ENCODE measurements around the gene HPCAL1. TPM values are rescaled to one million over a fixed set of nuclear protein-coding genes. Genes with fewer than 3 reads are reported as not detected.

HPCAL1 gene
- total and polyA plus RNA-seq, 3 donors from 2014 or later: 99.5 to 263 (median 215) TPM

DNA sequence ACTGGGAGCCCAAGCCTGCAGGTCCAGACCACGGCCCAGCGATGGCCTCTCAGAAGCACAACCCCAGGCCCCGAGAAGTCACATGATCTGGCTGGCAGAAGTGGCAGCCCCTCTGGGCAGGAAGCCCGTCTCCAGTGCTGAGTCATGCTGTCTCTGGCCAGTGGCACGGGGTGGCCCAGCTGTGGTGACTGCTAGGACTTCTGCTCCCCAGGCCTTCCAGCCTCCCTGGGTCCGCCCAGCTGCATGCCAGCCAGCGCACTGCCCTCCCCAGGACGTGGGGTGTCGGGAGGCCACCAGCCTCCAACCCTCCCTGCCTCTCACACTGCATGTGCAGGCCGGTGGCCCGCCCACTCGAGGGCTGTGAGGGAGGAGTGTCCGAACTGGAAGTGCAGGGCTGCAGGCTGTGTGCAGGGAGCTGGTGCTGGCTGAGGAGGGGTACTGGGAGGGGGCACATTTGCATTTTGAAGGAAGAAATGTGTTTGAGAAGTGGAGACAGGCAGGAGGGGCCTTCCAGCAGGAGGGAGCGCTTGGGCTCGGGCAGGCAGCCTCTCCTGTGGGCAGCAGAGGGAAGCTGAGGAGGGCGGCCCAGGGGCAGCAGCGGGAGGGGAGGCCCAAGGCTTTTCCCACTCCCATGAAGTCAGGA is 17.0 kb upstream of the HPCAL1 start:
- no peaks in the 10 kb centered on the region for H3K36me3 ChIP-seq (ENCODE audit: low read depth, missing control alignments)
- H3K9me3 ChIP-seq: no peaks in the 10 kb centered on the region
- TF ChIP-seq, protein P1, sequence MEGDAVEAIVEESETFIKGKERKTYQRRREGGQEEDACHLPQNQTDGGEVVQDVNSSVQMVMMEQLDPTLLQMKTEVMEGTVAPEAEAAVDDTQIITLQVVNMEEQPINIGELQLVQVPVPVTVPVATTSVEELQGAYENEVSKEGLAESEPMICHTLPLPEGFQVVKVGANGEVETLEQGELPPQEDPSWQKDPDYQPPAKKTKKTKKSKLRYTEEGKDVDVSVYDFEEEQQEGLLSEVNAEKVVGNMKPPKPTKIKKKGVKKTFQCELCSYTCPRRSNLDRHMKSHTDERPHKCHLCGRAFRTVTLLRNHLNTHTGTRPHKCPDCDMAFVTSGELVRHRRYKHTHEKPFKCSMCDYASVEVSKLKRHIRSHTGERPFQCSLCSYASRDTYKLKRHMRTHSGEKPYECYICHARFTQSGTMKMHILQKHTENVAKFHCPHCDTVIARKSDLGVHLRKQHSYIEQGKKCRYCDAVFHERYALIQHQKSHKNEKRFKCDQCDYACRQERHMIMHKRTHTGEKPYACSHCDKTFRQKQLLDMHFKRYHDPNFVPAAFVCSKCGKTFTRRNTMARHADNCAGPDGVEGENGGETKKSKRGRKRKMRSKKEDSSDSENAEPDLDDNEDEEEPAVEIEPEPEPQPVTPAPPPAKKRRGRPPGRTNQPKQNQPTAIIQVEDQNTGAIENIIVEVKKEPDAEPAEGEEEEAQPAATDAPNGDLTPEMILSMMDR (IDR thresholded peaks at IDR 0.05): no peak
- no peak for TF ChIP-seq POLR2A (IDR thresholded peaks at IDR 0.05)
- DNase-seq: peak; percentile 71
- no peak overlapping the region for H3K27ac ChIP-seq
- intact Hi-C loops (cut with DNase I; ENCODE audit: low total_unique reads): no loop called here
- H3K4me1 ChIP-seq: peaks cover 11% of the 10 kb centered on the region
- no peaks in the 10 kb centered on the region for H3K27me3 ChIP-seq
- H3K4me3 ChIP-seq: no peak overlapping the region
- 61 to 78% methylated on average over 12 to 14 of the region's 17 CpGs for WGBS, 2 donors

DNA sequence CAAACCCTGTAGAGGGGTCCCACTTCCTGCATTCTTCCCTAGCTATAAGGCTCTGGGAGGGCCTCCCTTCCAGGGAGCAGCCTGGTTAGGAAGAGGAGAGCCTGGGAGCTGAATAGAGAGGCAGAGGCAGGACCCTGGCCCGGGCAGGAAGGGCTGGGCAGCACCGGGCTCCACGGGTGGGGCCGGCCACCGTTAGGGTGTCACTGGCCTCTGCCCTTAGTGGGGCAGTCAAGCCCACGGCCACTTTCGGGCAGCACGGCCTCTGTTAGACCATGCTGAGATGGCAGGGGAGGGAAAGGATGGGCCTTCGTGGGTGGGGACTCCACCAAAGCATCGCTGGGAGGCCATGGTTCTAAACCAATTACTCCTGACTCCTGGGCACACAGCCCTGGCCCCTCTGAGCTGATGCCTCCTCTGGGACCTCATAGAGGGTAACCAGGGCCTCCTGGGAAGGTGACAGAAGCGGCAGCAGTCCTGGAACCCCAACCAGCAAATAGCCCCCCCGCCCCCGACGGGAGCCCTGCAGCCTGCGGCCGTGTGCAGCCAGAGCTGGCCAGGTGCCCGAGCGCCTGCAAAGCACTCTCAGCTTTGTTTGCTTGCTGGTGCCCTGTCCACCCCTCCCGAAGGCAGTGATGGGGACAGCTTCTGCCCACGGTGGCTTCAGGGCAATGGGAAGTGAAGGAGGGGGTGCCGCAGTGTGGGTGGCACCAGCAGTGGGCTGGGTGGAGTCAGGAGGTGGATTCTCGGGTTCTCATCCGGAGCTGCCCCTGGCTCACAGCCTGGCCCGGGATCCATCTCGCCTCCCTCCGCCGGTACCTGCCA is 16.3 kb upstream of the HPCAL1 start:
- Histone ChIP-seq H3K9me3 (no peaks in the 10 kb centered on the region), H3K36me3 (ENCODE audit: low read depth, missing control alignments) (no peaks in the 10 kb centered on the region), H3K27me3 (no peaks in the 10 kb centered on the region), H3K4me3 (no peak overlapping the region), H3K4me1 (peaks cover 11% of the 10 kb centered on the region), H3K27ac (no peak overlapping the region)
- TF ChIP-seq POLR2A (IDR thresholded peaks at IDR 0.05): no peak
- TF ChIP-seq, protein P1 (IDR thresholded peaks at IDR 0.05): no peak
- intact Hi-C loops (cut with DNase I; ENCODE audit: low total_unique reads): no loop called here
- DNase-seq: no peak
- 75 to 80% methylated on average over 8 to 27 of the region's 27 CpGs for WGBS, 2 donors

GRCh38 chr2:10287761-10288160 is 14.9 kb upstream of the HPCAL1 start:
- no peak overlapping the region for H3K27ac ChIP-seq
- peaks cover 11% of the 10 kb centered on the region for H3K4me1 ChIP-seq
- H3K9me3 ChIP-seq: no peaks in the 10 kb centered on the region
- no peaks in the 10 kb centered on the region for H3K36me3 ChIP-seq (ENCODE audit: low read depth, missing control alignments)
- intact Hi-C loops (cut with DNase I; ENCODE audit: low total_unique reads): no loop called here
- no peak for TF ChIP-seq POLR2A (IDR thresholded peaks at IDR 0.05)
- TF ChIP-seq, protein P1 (IDR thresholded peaks at IDR 0.05): no peak
- H3K4me3 ChIP-seq: no peak overlapping the region
- DNase-seq: no peak
- 91 to 97% methylated on average over 7 of the region's 7 CpGs for WGBS, 2 donors
- H3K27me3 ChIP-seq: no peaks in the 10 kb centered on the region

- intact Hi-C loops (cut with DNase I; ENCODE audit: low total_unique reads): no loop called here
- H3K9me3 ChIP-seq: no peaks in the 10 kb centered on the region
- no peak for TF ChIP-seq POLR2A (IDR thresholded peaks at IDR 0.05)
- TF ChIP-seq, protein P1 (IDR thresholded peaks at IDR 0.05): no peak
- 79 to 85% methylated on average over 6 of the region's 6 CpGs for WGBS, 2 donors
- no peak for DNase-seq
- peaks cover 11% of the 10 kb centered on the region for H3K4me1 ChIP-seq
- H3K4me3 ChIP-seq: no peak overlapping the region
- no peak overlapping the region for H3K27ac ChIP-seq
- H3K27me3 ChIP-seq: no peaks in the 10 kb centered on the region
- H3K36me3 ChIP-seq (ENCODE audit: low read depth, missing control alignments): no peaks in the 10 kb centered on the region
Measured at GRCh38 chr2:10288606-10289005, 14.1 kb upstream of the HPCAL1 start.

Measured in testis (tissue), 3 donors.